Pancreas (tissue), 10 donors: ENCODE results near the gene ZNF791. TPM values are rescaled to one million over a fixed set of nuclear protein-coding genes. Genes with fewer than 3 reads are reported as not detected.

Source experiments
- ATAC-seq, 4 donors: fragments of 200-7000 bp; cut with Tn5 transposase; one replicate each; pipeline versions ENCODE4 v1.8.0 to v1.9.1; 2020; ENCODE audit warnings: mild to moderate bottlenecking in 4 of 4, moderate library complexity in 4 of 4
- DNase-seq, 6 donors: peaks; one replicate each; pipeline ENCODE4 v3.0.0-alpha.2; 2020
- FAIRE-seq: peaks from 2 replicates; lab custom pipeline; 2012; peaks lifted over from hg19 to GRCh38; lab: Jason Lieb, UNC
- H3K27ac ChIP-seq, 4 donors: fragments of 200-600 bp; sonication (generic); 1 replicate in 3 of 4; 2 replicates in 1 of 4; pipeline versions ENCODE4 v1.5.0 to v1.8.0; 2020
- H3K27me3 ChIP-seq, 4 donors: fragments of 200-600 bp; one replicate each; pipeline ENCODE4 v1.8.0; 2021
- H3K36me3 ChIP-seq, 3 donors: fragments of 200-600 bp; sonication (generic) in 1 of 3; one replicate each; pipeline versions ENCODE4 v1.5.0 to v1.8.0; 2020 to 2021
- H3K4me1 ChIP-seq, 3 donors: fragments of 200-600 bp; one replicate each; pipeline ENCODE4 v1.8.0; 2021
- H3K4me3 ChIP-seq, 4 donors: fragments of 200-600 bp; sonication (generic) in 2 of 4; one replicate each; pipeline versions ENCODE4 v1.5.0 to v1.8.0; 2020 to 2021
- H3K9me3 ChIP-seq, 4 donors: fragments of 200-600 bp; one replicate each; pipeline ENCODE4 v1.8.0; 2021
- CTCF ChIP-seq, 4 donors: fragments of 200-600 bp; sonication (generic) in 3 of 4; IDR thresholded peaks; one replicate each; pipeline versions ENCODE4 v1.5.0 to v1.8.0; 2021; ENCODE audit warnings: antibody characterized with exemption in 4 of 4
- WGBS, 2 donors: extraction: QIAGEN DNeasy Blood & Tissue Kit; methylation state at CpG; one replicate each; pipeline ENCODE4 v1.1.7; 2013; 5-methylcytosine and 5-hydroxymethylcytosine counted together
- intact Hi-C, 3 donors: fragments of 100-400 bp; cut with DNase I; formaldehyde crosslinking; loops; one replicate each; pipeline versions ENCODE4 v1.11.1 to v1.14.2; 2022
- polyA plus RNA-seq, 2 donors: library from polyadenylated mRNA; stranded (reverse); fragments of 200-250 nt; gene quantifications; one replicate each; pipeline ENCODE4 v1.2.3, GENCODE V29; 2013
- total RNA-seq, 6 donors: library from RNA; stranded (reverse); fragmentation: NEBNext Ultra II Directional in 4 of 6; extraction: Animal tissue kit (Norgen Biotek cat#: 25700) in 4 of 6; gene quantifications; one replicate each; pipeline versions ENCODE4 v1.2.1 to v1.2.4, GENCODE V29; 2021 to 2023
- donor health status: healthy with polysubstance abuse.
- donor health status: DM: no; HTN: no; CAD: no; lungs with moderate emphysema.
- donor health status: DM: no; HTN: no; CAD: no.
- donor health status: control.
- donor health status: control.
- donor health status: Bipolar disorder and iron deficiency.
- donor health status: DM: yes; HTN: yes; CAD: no.
- donor health status: DM: no; HTN: no; CAD: no.
- donor health status: DM: no; HTN: no; CAD: no.
- donor health status: DM: yes; HTN: yes; CAD: no.

ZNF791 gene
- total and polyA plus RNA-seq, 8 donors, result 6.1 to 16.7 (median 10.9) TPM

GRCh38 chr19:12670159-12670928 is 59.6 kb downstream of the ZNF791 start:
- 27 to 33% methylated on average over 25 to 26 of the region's 26 CpGs for WGBS, 2 donors
- no peaks in the 10 kb centered on the region for H3K27me3 ChIP-seq
- ATAC-seq (no peak), DNase-seq (no peak), FAIRE-seq (no peak)
- peak overlapping the region in 2 of 4 donors; percentile 92 to 95 for H3K27ac ChIP-seq
- peaks cover 3 to 16% (median 5%) of the 10 kb centered on the region in 3 donors for H3K36me3 ChIP-seq
- H3K4me1 ChIP-seq, result peaks cover 4 to 29% (median 7%) of the 10 kb centered on the region in 3 donors
- H3K4me3 ChIP-seq, result peak overlapping the region; percentile 76 to 96 (median 94)
- no peak for TF ChIP-seq CTCF (IDR thresholded peaks at IDR 0.05)
- H3K9me3 ChIP-seq, result no peaks in the 10 kb centered on the region
- intact Hi-C loops, result loop anchor here in 2 of 3 donors (5.0 to 10.0 kb wide), 2 partner anchors 103 to 106 kb away; no protein-coding TSS in a partner anchor

- no peak overlapping the region for H3K27ac ChIP-seq
- no peak for ATAC-seq
- no peaks in the 10 kb centered on the region for H3K9me3 ChIP-seq
- WGBS, 2 donors, result 66 to 75% methylated on average over 10 of the region's 10 CpGs
- H3K36me3 ChIP-seq, result peaks cover 3 to 25% (median 16%) of the 10 kb centered on the region in 3 donors
- H3K4me3 ChIP-seq, result no peak overlapping the region
- H3K4me1 ChIP-seq, result peaks cover 4 to 17% (median 7%) of the 10 kb centered on the region in 3 donors
- DNase-seq, result no peak
- no peak for FAIRE-seq
- intact Hi-C loops, result loop anchor here in 2 of 3 donors (5.0 to 10.0 kb wide), 2 partner anchors 105 to 108 kb away; no protein-coding TSS in a partner anchor
- H3K27me3 ChIP-seq, result no peaks in the 10 kb centered on the region
- no peak for TF ChIP-seq CTCF (IDR thresholded peaks at IDR 0.05)
Measured at GRCh38 chr19:12672744-12673143, 62.0 kb downstream of the ZNF791 start.

GRCh38 chr19:12675399-12675798 is 64.7 kb downstream of the ZNF791 start:
- Histone ChIP-seq H3K9me3 (no peaks in the 10 kb centered on the region), H3K36me3 (peaks cover 3 to 46% (median 23%) of the 10 kb centered on the region in 3 donors), H3K4me1 (peaks cover 0 to 6% (median 2%) of the 10 kb centered on the region in 3 donors), H3K4me3 (no peak overlapping the region), H3K27me3 (no peaks in the 10 kb centered on the region), H3K27ac (no peak overlapping the region)
- intact Hi-C loops, result loop anchor here in 1 of 3 donors (10.0 kb wide), 1 partner anchor 111 kb away; no protein-coding TSS in a partner anchor
- FAIRE-seq (no peak), DNase-seq (no peak), ATAC-seq (no peak)
- TF ChIP-seq CTCF (IDR thresholded peaks at IDR 0.05), result no peak
- WGBS, 2 donors, result 93 to 98% methylated on average over 10 of the region's 10 CpGs

- Histone ChIP-seq H3K4me1 (peaks cover 0 to 3% (median 3%) of the 10 kb centered on the region in 3 donors), H3K4me3 (no peak overlapping the region), H3K9me3 (no peaks in the 10 kb centered on the region), H3K27me3 (no peaks in the 10 kb centered on the region), H3K36me3 (peaks cover 3 to 46% (median 23%) of the 10 kb centered on the region in 3 donors), H3K27ac (no peak overlapping the region)
- DNase-seq (no peak), FAIRE-seq (no peak), ATAC-seq (no peak)
- no peak for TF ChIP-seq CTCF (IDR thresholded peaks at IDR 0.05)
- WGBS, 2 donors, result 77 to 83% methylated on average over 15 of the region's 15 CpGs
- intact Hi-C loops, result loop anchor here in 1 of 3 donors (10.0 kb wide), 1 partner anchor 111 kb away; no protein-coding TSS in a partner anchor
Measured at GRCh38 chr19:12675940-12676339, 65.2 kb downstream of the ZNF791 start.
